Embryonic facial prominence (tissue), 1 donor: ENCODE results near the gene ARHGEF1.

Source experiments
- DNase-seq: peaks from one replicate; pipeline ENCODE4 v3.0.0-alpha.2; 2016; ENCODE audit errors: extremely low spot score

The ARHGEF1 gene

GRCh38 chr19:41918653-41919244, 35.8 kb downstream of the ARHGEF1 start:
- DNase-seq, result no peak

DNA sequence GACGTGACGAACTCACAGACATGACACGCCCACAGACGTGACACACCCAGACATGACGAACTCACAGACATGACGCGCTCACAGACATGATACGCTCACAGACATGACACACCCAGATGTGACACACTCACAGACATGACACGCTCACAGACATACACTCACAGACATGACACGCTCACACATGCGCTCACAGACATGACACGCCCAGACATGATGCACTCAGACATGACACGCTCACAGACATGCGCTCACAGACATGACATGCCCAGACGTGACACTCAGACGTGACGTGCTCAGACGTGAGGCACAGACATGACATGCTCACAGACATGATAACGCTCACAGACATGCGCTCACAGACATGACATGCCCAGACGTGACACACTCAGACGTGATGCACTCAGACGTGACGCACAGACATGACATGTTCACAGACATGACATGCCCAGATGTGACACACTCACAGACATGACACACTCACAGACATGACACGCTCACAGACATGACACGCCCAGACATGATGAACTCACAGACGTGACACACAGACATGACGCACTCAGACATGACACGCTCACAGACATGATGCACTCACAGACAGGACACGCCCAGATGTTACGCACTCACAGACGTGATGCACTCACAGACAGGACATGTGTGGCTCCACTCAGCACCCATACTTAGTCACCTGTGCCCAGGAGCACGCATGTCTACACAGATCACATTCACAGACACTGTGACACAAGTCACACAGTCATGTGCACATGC, 37.1 kb downstream of the ARHGEF1 start:
- no peak for DNase-seq

- DNase-seq, result no peak
Measured at GRCh38 chr19:41920882-41921576, 38.0 kb downstream of the ARHGEF1 start.

- DNase-seq, result no peak
Measured at GRCh38 chr19:41921577-41922576, 38.9 kb downstream of the ARHGEF1 start.

- no peak for DNase-seq
Measured at GRCh38 chr19:41922585-41922984, 39.6 kb downstream of the ARHGEF1 start.

DNA sequence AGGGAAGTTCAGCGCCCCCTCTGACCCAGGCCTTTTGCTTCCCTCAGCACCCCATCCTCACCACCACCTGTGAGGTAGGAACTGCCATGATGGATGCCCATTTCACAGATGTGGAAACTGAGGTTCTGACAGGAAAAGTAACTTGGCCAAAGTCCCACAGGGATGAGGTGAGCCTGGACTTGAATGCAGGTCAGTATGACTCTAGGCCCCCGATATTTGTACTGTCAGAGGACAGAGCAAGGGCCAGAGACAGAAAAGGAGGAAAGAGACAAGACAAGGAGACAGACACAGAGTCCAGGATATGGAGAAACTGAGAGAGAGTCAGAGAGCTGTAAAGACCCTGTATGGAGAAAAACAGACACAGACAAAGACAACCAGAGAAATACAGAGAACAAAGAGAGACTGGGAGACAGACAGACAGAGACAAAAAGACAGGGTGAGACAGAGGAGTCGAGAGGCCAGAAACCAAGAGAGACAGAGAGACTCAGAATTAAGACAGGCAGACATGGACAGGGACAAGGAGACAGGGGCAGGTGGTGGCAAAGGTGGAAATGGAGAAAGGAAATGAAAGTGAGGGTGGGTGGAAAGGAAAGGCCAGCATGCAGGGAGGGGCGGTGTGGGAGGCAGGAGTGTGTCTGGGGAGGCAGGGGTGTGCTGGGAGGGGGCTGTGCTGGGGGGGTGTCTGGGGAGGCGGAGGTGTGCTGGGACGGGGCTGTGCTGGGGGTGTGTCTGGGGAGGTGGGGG, 40.2 kb downstream of the ARHGEF1 start:
- no peak for DNase-seq

DNA sequence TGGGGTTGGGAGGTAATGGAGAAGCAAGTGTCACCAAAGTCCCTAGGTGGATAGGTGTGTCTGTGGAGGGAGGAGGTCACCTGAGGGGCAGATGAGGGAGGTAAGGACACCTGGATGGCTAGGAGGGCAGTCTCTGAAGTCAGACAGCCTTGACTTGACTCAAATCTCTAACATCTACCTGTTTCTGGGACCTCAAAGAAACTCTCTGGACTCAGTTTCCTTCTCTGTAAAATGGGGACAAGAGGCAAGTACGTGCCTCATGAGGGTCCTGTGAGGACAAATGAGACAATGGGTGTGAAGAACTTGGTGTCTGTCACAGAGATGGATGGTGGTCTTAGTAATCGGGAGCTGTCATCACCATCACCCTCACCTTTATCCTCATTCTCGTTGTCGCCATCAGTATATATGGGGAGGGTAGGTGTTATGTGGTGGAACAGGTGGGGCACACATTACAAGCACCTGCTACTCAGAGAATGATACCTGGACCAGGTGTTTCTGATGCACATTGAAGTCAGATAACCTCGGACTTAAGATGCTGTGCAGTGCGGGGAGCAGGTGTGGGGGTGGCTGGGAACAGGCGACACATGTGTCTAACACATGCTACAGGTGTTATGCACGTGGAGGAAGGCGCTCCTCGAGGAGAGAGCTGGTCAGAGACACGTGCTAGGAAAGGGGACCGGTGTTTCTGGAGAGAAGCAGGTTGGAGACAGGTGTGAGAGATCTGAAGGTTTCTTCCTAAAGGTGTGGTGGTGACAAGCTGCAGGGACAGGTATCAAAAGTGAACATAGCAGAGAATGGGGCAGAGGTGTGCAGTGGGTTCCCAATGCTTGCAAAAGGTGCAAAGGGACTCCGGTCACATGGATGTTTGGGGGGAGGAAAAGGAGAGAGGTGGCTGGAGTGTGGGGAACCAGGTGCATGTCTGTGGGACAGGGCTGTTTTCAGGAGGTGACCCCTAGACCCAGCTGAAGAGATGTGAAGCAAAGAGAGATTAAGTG, 41.5 kb downstream of the ARHGEF1 start:
- no peak for DNase-seq

GRCh38 chr19:41925208-41926003, 42.4 kb downstream of the ARHGEF1 start:
- DNase-seq, result no peak

DNA sequence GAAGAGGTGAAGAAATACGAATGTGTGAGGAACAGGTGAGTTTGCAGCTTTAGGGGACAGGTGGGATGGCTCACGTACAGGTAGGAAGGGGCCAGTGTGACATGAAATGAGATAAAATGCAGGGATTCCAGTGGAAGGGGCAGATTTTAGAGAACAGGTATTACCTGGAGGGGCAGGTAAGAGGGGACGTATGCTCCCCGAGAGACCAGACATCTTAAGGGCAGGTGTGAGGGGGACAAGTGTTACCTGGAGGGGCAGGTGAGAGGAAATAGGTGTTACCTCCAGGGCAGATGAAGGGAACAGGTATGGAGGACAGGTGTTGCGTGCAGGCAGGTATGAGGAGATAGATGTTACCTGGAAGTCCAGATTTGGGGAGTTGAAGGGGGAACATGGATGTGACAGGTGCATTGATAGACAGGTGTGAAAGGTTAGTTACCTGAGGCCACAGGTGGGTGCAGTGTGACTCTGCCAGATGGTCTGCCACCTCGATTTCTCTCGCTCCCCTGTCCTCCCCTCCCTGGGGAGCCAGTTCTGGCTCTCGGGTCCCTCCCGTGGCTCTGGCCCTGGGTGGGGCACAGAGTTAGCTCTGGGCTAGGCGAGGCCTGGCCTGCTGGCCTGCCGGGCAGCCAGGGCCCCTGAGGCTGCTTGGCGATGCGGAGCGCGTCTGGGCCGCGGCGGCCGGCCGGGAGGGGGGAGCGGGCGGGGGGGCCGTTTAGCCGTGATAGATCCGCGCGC, 43.2 kb downstream of the ARHGEF1 start:
- DNase-seq, result no peak

DNA sequence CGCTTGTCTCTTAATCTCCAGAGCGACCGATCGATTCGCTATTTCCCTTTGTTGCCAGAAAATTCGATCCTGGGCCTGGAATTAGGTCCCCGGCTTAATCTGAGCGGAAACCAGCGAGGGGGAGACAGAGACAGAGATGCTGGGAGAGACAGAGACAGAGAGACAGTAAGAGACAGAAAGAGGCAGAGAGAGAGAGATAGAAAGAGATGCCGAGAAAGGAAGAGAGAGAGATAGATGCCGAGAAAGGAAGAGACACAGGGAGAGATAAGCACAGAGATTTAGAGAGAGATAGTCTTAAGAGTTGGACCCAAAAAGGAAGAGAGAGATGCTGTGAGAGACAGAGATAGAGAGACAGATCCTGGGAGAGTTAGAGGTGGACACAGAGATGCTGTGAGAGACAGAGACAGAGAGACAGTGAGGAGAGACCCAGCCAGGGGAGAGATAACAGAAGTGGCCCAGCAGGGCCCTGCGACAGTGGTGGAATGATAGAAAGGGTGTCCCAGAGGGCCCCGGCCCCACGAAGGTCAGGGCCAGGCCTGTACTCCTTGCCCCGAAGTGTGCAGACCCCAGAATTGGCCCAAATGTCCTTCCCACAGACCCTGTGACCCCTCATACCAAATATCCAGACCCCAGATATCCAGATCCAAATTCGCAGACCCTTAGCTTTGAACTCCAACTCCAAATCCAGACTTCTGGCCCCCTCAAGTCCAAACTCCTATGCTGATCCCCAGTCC, 43.9 kb downstream of the ARHGEF1 start:
- no peak for DNase-seq

DNA sequence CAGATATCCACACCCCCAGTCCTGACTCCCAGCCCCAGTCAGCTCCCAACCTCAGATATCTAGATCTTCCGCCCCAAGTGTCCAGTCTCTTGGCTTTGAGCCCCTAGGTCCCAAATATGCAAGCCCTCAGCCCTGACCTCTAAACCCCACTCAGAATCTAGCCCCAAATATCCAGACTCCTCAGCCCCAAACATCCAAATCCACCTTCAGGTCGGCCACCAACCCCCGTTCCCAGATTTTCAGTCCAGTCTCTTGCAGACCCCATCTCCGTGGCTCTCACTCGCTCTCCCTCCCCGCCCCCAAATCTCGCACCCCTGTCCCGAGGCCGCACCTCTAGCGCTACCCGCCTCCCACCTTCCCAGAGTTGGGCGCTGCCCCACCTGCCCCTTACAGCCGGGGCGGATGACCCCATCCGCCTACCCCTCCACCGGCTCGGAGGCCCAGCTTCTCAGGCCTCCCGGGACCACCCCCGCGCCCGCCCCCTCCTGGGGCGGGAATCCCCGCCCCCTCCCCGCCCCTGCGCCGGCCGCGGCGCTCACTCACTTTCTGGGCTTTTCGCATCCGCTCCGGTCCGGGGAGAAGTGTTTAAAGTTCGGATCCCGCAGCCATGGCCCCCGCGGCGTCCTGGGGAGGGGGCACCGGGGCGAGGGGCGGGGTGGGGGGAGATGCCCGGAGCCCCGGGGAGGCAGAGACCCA, 44.7 kb downstream of the ARHGEF1 start:
- DNase-seq, result no peak

GRCh38 chr19:41928221-41928683, 45.3 kb downstream of the ARHGEF1 start, which contains the start of gene ERFL:
ERFL (minus strand) TSS chr19:41928449; CDS start chr19:41912919, 15,530 bp downstream.
- DNase-seq, result no peak

- no peak for DNase-seq
Measured at GRCh38 chr19:41928754-41929535, 46.0 kb downstream of the ARHGEF1 start.

GRCh38 chr19:41929536-41930071, 46.6 kb downstream of the ARHGEF1 start:
- DNase-seq, result no peak

DNA sequence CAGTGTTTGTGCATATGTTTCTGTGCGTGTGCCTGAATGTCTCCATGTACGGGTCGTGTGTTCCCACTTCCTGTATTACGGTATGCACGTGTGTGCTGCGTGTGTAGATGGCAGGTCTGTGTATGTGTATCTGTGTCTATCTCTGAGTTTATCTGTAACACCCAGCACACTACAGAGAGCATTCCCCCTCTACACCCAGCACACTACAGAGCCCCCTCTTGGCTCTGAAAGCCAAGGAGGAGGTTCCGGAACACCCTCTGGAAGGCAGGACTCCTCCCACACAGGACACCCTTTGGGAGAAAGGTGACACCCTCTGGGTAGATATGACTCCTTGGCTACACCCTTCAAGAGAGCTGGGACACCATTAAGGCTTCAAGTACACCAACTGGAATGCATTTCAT, 47.3 kb downstream of the ARHGEF1 start:
- no peak for DNase-seq
